HepG2 (cell line): ENCODE data around the gene MTA2. TPM values are rescaled to one million over a fixed set of nuclear protein-coding genes. Genes with fewer than 3 reads are reported as not detected.

Source experiments
- CTCF ChIP-seq: sonication (generic); formaldehyde crosslinking; IDR thresholded peaks from 2 replicates; pipeline ENCODE4 v1.5.0; 2020; ENCODE audit warnings: mild to moderate bottlenecking, missing genetic modification reagents, moderate library complexity
- ELF1 ChIP-seq: sonication (generic); formaldehyde crosslinking; IDR thresholded peaks from 2 replicates; pipeline ENCODE4 v1.4.0; 2020; ENCODE audit warnings: missing genetic modification reagents
- FLYWCH1 ChIP-seq: sonication (generic); formaldehyde crosslinking; IDR thresholded peaks from 2 replicates; pipeline ENCODE4 v1.8.1; 2023; ENCODE audit warnings: mild to moderate bottlenecking, missing genetic modification reagents
- GATAD1 ChIP-seq: IDR thresholded peaks from 2 replicates; pipeline ENCODE4 v1.6.1; 2016; ENCODE audit warnings: missing genetic modification reagents, missing compliant biosample characterization
- HDAC1 ChIP-seq: sonication (generic); formaldehyde crosslinking; IDR thresholded peaks from 2 replicates; pipeline ENCODE4 v1.5.1; 2020; ENCODE audit warnings: mild to moderate bottlenecking, missing genetic modification reagents
- HOXA9 ChIP-seq: sonication (generic); formaldehyde crosslinking; IDR thresholded peaks from 2 replicates; pipeline ENCODE4 v1.8.1; 2022; ENCODE audit warnings: missing genetic modification reagents, mild to moderate bottlenecking, moderate library complexity, borderline replicate concordance
- SETDB1 ChIP-seq: sonication (generic); formaldehyde crosslinking; IDR thresholded peaks from 2 replicates; pipeline ENCODE4 v1.5.1; 2020; ENCODE audit warnings: missing genetic modification reagents, mild to moderate bottlenecking, borderline replicate concordance
- TCF12 ChIP-seq, 2 experiments: fragments of 450-650 bp in 1 of 2; sonication (generic) in 1 of 2; formaldehyde crosslinking in 1 of 2; IDR thresholded peaks; 2 replicates each; pipeline versions ENCODE4 v1.6.1 to v1.8.0; 2017 to 2022; ENCODE audit warnings: antibody characterized with exemption in 1 of 2, mild to moderate bottlenecking in 1 of 2, missing genetic modification reagents in 1 of 2, moderate library complexity in 1 of 2
- UBTF ChIP-seq: sonication (generic); formaldehyde crosslinking; IDR thresholded peaks from 2 replicates; pipeline ENCODE4 v1.4.0; 2020; ENCODE audit warnings: mild to moderate bottlenecking, missing genetic modification reagents
- ZBTB7B ChIP-seq: sonication (generic); formaldehyde crosslinking; IDR thresholded peaks from 2 replicates; pipeline ENCODE4 v1.4.0; 2020; ENCODE audit warnings: missing genetic modification reagents
- ZC3H13 ChIP-seq: sonication (generic); formaldehyde crosslinking; IDR thresholded peaks from 2 replicates; pipeline ENCODE4 v1.8.1; 2023; ENCODE audit warnings: mild to moderate bottlenecking, missing genetic modification reagents, moderate library complexity
- ZFY ChIP-seq: sonication (generic); formaldehyde crosslinking; IDR thresholded peaks from 2 replicates; pipeline ENCODE4 v1.4.0; 2020; ENCODE audit warnings: missing genetic modification reagents
- ZNF382 ChIP-seq: sonication (generic); formaldehyde crosslinking; IDR thresholded peaks from 2 replicates; pipeline ENCODE4 v1.5.0; 2020; ENCODE audit warnings: missing genetic modification reagents, mild to moderate bottlenecking, borderline replicate concordance
- ZNF451 ChIP-seq: sonication (generic); formaldehyde crosslinking; IDR thresholded peaks from 2 replicates; pipeline ENCODE4 v1.5.0; 2020; ENCODE audit warnings: mild to moderate bottlenecking, missing genetic modification reagents
- ZNF607 ChIP-seq: sonication (generic); formaldehyde crosslinking; IDR thresholded peaks from 2 replicates; pipeline ENCODE4 v1.5.1; 2020; ENCODE audit warnings: missing genetic modification reagents, mild to moderate bottlenecking, borderline replicate concordance
- ZNF616 ChIP-seq: sonication (generic); formaldehyde crosslinking; IDR thresholded peaks from 2 replicates; pipeline ENCODE4 v1.5.0; 2020; ENCODE audit warnings: low read depth, mild to moderate bottlenecking, missing genetic modification reagents
- ZNF652 ChIP-seq: IDR thresholded peaks from 2 replicates; pipeline ENCODE4 v1.6.1; 2016; ENCODE audit warnings: low read depth, borderline replicate concordance
- polyA plus RNA-seq, 8 experiments: library from polyadenylated mRNA; depleted of rRNA in 3 of 8; stranded (reverse) in 7 of 8; unstranded in 1 of 8; fragments of >200 nt; fragmentation: Illumina TruSeq in 4 of 8; extraction: Trizol in 4 of 8; gene quantifications; 2 replicates each; pipeline versions ENCODE4 v1.2.1 to v1.2.3, GENCODE V29; 2011 to 2016; ENCODE audit warnings: low read depth in 4 of 8, missing spikeins in 1 of 8, mixed read lengths in 1 of 8; ENCODE audit not compliant: insufficient read depth in 1 of 8
- total RNA-seq, 5 experiments: library from RNA; depleted of rRNA; stranded (reverse); fragments of >200 nt; fragmentation: Illumina TruSeq; extraction: Trizol; gene quantifications; 2 replicates each; pipeline ENCODE4 v1.2.3, GENCODE V29; 2016; ENCODE audit warnings: low read depth in 1 of 5
- TF ChIP-seq, protein P1 (sequence below): sonication (generic); formaldehyde crosslinking; IDR thresholded peaks from 2 replicates; pipeline ENCODE4 v1.8.0; 2022; ENCODE audit warnings: low read depth, missing genetic modification reagents
- TF ChIP-seq, protein P2 (sequence below): sonication (generic); formaldehyde crosslinking; IDR thresholded peaks from 2 replicates; pipeline ENCODE4 v1.4.0; 2020; ENCODE audit warnings: missing genetic modification reagents

Gene MTA2
- total and polyA plus RNA-seq, 2 of the 13 experiments (the other 11 are each of a cell fraction or from before 2014, with no cell fraction given): 14.0 to 70.0 TPM

DNA sequence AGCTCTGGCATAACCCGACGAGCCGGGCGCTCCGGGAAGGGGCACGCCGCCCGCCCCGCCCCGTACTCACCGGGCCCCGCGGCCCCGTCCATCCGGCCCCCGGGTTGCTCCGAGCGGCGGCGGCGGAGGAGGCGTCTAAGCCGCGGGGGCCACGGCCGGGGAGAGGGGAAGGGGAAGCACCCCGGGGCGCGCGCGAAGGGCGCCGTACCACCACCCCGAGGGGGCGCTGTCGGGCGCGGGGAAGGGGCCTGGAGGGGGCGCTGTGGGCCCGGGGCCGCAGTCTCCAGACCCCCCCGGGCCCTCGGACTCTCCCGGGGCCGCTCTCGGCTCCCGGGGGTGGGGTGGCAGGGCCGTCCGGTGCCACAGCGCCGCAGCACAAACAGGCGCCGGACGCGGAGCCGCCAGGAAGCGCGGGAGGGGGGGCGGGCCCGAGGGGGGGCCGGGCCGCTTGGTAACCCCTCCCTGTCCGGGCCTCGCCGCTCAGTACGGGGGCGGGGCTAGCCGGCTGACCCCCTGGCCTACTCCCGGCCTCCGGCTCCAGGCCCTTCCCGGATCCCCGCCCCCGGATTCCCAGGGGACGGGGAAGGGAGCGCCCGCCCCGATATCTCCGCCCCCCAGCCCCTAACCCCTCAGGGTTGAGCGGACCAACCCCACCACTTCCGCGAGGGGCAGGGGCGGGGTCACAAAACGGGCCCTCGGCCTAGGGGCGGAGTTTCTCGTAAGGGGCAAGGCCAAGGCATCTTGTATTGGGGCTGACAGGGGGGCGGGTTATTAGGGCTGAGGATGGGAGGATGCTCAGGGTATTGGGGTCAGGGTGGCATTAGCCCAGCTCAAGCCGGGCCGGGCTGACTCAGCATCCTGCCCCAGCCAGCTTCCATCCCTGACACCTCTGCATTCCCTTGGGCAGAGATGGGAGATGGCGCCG, 11.0 kb upstream of the MTA2 start, which contains the start of the genes EML3 and ROM1 (continued):
- TF ChIP-seq, protein P1, sequence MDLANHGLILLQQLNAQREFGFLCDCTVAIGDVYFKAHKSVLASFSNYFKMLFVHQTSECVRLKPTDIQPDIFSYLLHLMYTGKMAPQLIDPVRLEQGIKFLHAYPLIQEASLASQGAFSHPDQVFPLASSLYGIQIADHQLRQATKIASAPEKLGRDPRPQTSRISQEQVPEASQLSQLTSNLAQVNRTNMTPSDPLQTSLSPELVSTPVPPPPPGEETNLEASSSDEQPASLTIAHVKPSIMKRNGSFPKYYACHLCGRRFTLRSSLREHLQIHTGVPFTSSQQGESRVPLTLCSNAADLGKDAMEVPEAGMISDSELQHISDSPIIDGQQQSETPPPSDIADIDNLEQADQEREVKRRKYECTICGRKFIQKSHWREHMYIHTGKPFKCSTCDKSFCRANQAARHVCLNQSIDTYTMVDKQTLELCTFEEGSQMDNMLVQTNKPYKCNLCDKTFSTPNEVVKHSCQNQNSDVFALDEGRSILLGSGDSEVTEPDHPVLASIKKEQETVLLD (CRISPR knock-in tag): peak; percentile 74
- TF ChIP-seq ZNF616 (CRISPR knock-in tag): no peak
- 0 out of 2 replicates have a peak, but pooled peaks have one; percentile 57 for TF ChIP-seq ZNF607
- TF ChIP-seq ZNF652 (CRISPR knock-in tag): peak; percentile 59; the same call in 1 of the 2 replicates
- no peak for TF ChIP-seq HOXA9 (CRISPR knock-in tag)
- TF ChIP-seq SETDB1 (CRISPR knock-in tag): no peak
- 0 out of 2 replicates have a peak, but pooled peaks have one; percentile 11 for TF ChIP-seq GATAD1
- TF ChIP-seq CTCF (CRISPR knock-in tag): peak; percentile 74
- peak; percentile 43; the same call in 1 of the 2 replicates for TF ChIP-seq ELF1 (CRISPR knock-in tag)
- no peak for TF ChIP-seq ZNF382
- peak; percentile 54; the same call in 1 of the 2 replicates for TF ChIP-seq ZC3H13 (CRISPR knock-in tag)
- no peak for TF ChIP-seq FLYWCH1 (CRISPR knock-in tag)
- TF ChIP-seq ZFY (CRISPR knock-in tag): peak; percentile 48; the same call in 1 of the 2 replicates
- TF ChIP-seq, protein P2, sequence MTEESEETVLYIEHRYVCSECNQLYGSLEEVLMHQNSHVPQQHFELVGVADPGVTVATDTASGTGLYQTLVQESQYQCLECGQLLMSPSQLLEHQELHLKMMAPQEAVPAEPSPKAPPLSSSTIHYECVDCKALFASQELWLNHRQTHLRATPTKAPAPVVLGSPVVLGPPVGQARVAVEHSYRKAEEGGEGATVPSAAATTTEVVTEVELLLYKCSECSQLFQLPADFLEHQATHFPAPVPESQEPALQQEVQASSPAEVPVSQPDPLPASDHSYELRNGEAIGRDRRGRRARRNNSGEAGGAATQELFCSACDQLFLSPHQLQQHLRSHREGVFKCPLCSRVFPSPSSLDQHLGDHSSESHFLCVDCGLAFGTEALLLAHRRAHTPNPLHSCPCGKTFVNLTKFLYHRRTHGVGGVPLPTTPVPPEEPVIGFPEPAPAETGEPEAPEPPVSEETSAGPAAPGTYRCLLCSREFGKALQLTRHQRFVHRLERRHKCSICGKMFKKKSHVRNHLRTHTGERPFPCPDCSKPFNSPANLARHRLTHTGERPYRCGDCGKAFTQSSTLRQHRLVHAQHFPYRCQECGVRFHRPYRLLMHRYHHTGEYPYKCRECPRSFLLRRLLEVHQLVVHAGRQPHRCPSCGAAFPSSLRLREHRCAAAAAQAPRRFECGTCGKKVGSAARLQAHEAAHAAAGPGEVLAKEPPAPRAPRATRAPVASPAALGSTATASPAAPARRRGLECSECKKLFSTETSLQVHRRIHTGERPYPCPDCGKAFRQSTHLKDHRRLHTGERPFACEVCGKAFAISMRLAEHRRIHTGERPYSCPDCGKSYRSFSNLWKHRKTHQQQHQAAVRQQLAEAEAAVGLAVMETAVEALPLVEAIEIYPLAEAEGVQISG (CRISPR knock-in tag): peak; percentile 67; the same call in 1 of the 2 replicates
- TF ChIP-seq ZBTB7B (CRISPR knock-in tag): 0 out of 2 replicates have a peak, but pooled peaks have one; percentile 25
- TF ChIP-seq UBTF (CRISPR knock-in tag): peak; percentile 51; the same call in 1 of the 2 replicates
- TF ChIP-seq TCF12 (IDR thresholded peaks at IDR 0.05): no peak
- peak; percentile 55; the same call in 1 of the 2 replicates for TF ChIP-seq TCF12 (CRISPR knock-in tag; IDR thresholded peaks at IDR 0.05)
- TF ChIP-seq HDAC1 (CRISPR knock-in tag): 0 out of 2 replicates have a peak, but pooled peaks have one; percentile 17
- no peak for TF ChIP-seq ZNF451 (CRISPR knock-in tag)
